Lower leg skin (tissue), 4 donors: Measurements from ENCODE around the gene PDGFD. TPM values are rescaled to one million over a fixed set of nuclear protein-coding genes. Genes with fewer than 3 reads are reported as not detected.

Experiments used
- DNase-seq, 2 donors: peaks; one replicate each; pipeline ENCODE4 v3.0.0-alpha.2; 2019; ENCODE audit warnings: low spot score in 2 of 2
- H3K4me3 ChIP-seq: fragments of 200-600 bp; sonication (generic); 2 replicates; pipeline ENCODE4 v1.5.1; 2017; ENCODE audit warnings: mild to moderate bottlenecking, low read depth; ENCODE audit not compliant: poor library complexity, severe bottlenecking
- POLR2A ChIP-seq, 2 donors: fragments of 450-650 bp; IDR thresholded peaks; one replicate each; pipeline ENCODE4 v1.6.1; 2016 to 2017; ENCODE audit warnings: antibody characterized with exemption in 2 of 2, mild to moderate bottlenecking in 1 of 2, moderate library complexity in 1 of 2
- WGBS, 2 donors: methylation state at CpG; one replicate each; pipeline ENCODE4 v1.1.5; 2018; 5-methylcytosine and 5-hydroxymethylcytosine counted together
- intact Hi-C: fragments of 100-400 bp; cut with DNase I; formaldehyde crosslinking; loops from one replicate; pipeline ENCODE4 v1.15.0; 2023; ENCODE audit warnings: low total_unique reads
- total RNA-seq, 4 donors: library from RNA; depleted of rRNA; stranded (reverse); fragments of >200 nt; gene quantifications; one replicate each; pipeline ENCODE4 v1.1.0, GENCODE V29; 2016
- TF ChIP-seq, protein P1 (sequence below), 3 donors: fragments of 450-650 bp; IDR thresholded peaks; one replicate each; pipeline ENCODE4 v1.5.1; 2016; ENCODE audit warnings: antibody characterized with exemption in 3 of 3, mild to moderate bottlenecking in 3 of 3, moderate library complexity in 2 of 3

Gene PDGFD
- total RNA-seq, 4 donors from 2014 or later: 6.8 to 15.1 (median 10.5) TPM

DNA sequence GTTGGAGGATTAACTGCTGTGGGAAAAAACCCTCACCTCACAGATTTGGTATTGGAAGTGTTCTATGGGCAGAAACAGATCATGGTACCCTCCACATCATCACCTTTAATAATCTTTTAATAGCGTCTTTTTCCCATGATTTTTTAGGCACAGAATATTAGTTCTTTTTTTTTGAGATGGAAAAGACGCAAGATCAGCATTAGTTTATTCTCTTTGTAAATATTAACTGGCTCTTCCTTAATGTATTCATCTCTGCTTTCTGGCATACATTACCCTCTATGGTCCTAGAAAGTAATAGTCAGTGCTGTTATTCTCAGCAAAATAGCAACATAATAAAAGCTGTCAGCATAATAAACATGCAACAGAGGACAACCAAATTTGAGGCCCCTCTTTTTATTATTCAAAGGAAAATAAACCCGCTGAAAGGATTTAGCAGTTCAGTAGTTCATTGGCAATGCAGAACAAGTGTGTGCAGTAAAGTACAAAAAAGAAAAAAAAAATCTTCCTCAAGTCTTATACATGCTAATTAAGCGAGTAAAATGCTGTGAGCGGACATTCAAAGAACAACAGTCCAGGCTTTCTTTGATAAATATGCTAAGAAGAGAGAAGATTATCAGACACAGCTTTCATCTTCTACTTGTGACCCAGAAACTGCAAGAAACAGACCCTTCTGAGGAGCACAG, 165.0 kb downstream of the PDGFD start:
- DNase-seq: no peak
- intact Hi-C loops: no loop called here
- WGBS, 2 donors: 96% methylated on average over 5 of the region's 5 CpGs
- TF ChIP-seq, protein P1, sequence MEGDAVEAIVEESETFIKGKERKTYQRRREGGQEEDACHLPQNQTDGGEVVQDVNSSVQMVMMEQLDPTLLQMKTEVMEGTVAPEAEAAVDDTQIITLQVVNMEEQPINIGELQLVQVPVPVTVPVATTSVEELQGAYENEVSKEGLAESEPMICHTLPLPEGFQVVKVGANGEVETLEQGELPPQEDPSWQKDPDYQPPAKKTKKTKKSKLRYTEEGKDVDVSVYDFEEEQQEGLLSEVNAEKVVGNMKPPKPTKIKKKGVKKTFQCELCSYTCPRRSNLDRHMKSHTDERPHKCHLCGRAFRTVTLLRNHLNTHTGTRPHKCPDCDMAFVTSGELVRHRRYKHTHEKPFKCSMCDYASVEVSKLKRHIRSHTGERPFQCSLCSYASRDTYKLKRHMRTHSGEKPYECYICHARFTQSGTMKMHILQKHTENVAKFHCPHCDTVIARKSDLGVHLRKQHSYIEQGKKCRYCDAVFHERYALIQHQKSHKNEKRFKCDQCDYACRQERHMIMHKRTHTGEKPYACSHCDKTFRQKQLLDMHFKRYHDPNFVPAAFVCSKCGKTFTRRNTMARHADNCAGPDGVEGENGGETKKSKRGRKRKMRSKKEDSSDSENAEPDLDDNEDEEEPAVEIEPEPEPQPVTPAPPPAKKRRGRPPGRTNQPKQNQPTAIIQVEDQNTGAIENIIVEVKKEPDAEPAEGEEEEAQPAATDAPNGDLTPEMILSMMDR (IDR thresholded peaks at IDR 0.05): no peak
- TF ChIP-seq POLR2A (IDR thresholded peaks at IDR 0.05): no peak
- no peak overlapping the region for H3K4me3 ChIP-seq

DNA sequence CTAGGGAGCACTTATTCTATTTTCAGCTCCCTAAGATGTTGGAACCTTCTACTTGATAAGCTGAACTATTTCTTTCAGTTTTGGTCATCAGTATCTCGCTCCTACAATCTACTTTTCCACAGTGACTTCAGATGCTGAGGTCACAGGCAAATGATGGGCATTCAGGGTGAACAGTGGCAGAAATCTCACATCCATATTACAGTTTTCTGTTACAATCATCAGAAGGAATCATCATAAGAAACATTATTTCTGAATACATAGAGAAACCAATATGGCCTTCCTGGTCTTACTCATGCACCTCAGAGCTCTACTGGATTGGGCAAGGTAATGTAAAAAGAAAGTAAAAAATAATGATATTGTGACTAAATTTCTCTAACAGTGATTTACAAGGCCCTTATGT, 166.9 kb downstream of the PDGFD start:
- intact Hi-C loops: no loop called here

DNA sequence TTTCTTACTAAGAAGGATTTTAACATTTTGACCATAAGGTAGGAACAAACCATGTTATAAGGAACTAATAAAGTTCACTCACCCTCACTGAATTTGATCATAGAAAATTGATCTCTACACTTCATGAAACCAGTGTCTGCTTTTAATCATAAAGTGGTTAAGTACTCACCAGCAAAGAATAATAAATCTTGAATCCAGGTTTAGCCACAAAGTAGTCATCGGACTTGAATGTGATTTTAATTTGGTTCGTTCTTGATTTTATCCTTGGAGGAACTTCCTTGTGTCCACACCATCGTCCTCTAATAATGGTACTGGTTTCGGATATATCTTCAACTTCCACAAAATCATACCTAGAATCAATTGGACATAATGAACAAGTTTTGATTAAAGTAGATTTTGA, 168.1 kb downstream of the PDGFD start:
- no peak overlapping the region for H3K4me3 ChIP-seq
- intact Hi-C loops: no loop called here
- 74 to 82% methylated on average over 4 of the region's 4 CpGs for WGBS, 2 donors
- no peak for TF ChIP-seq POLR2A (IDR thresholded peaks at IDR 0.05)
- TF ChIP-seq, protein P1 (IDR thresholded peaks at IDR 0.05): no peak
- no peak for DNase-seq

More for the DNA sequence above, 166.9 kb downstream of the PDGFD start:
- no peak overlapping the region for H3K4me3 ChIP-seq
- no peak for DNase-seq
- TF ChIP-seq, protein P1 (IDR thresholded peaks at IDR 0.05): no peak
- no peak for TF ChIP-seq POLR2A (IDR thresholded peaks at IDR 0.05)
- WGBS, 2 donors: 100% methylated on average over 1 of the region's 1 CpG

DNA sequence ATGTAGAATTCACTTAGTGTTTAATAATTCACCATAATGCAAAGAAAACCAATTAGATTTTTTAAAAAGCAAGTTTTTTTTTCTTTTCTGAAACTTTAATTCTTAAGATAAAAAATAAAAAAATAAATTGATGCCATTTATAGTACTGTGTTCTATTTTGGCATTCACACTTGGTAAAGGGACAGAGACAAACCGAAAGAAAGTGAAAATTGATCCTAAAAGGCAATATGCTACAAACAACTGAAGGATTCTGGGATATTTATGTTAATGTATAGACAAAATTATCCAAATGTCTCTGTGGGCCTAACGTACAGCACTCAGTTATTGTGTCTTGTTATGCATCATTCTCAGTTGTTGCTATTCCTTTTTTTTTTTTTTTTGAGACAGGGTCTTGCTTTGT, 169.4 kb downstream of the PDGFD start:
- DNase-seq: no peak
- intact Hi-C loops: no loop called here
- no peak overlapping the region for H3K4me3 ChIP-seq
- TF ChIP-seq POLR2A (IDR thresholded peaks at IDR 0.05): no peak
- TF ChIP-seq, protein P1 (IDR thresholded peaks at IDR 0.05): no peak
- 66 to 72% methylated on average over 2 of the region's 2 CpGs for WGBS, 2 donors

DNA sequence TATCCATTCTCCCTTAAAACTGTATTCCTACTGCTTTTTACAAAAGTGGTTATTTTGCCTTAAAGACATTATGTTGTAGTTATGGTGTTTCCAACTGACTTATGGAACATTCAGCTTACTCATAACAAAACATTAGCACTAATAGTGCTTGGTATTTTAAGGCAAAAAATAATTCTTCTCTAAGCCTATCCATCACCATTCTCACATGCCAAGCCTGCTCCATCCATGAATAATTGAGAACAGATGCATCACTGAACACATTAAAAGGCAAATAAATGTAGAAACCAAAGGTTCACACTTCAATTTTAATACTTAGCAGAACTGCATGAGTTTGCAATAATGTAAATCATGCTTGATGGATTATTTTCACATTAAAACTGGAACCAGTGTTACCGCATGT, 169.9 kb downstream of the PDGFD start:
- H3K4me3 ChIP-seq: no peak overlapping the region
- TF ChIP-seq POLR2A (IDR thresholded peaks at IDR 0.05): no peak
- TF ChIP-seq, protein P1 (IDR thresholded peaks at IDR 0.05): no peak

DNA sequence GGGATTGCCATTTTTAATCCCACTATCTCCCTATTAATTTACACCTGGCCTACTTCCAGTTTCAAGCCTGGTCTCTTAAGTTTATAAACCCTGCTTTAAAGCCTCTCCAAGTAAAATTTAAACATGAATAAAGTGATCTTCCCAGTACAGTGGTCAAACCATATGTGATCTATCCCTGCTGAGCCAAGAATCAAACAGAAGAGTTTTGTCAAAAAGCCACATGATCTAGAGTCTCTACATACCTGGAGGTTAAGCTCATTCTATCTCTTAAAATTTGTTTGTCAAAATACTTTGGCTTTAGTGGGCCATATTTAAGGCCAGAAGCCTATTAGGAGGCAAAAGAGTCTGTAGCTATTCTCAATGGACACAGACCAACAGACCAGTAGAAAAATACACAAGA, 170.4 kb downstream of the PDGFD start:
- TF ChIP-seq, protein P1 (IDR thresholded peaks at IDR 0.05): no peak
- no peak for TF ChIP-seq POLR2A (IDR thresholded peaks at IDR 0.05)
- H3K4me3 ChIP-seq: no peak overlapping the region
- DNase-seq: no peak
- intact Hi-C loops: no loop called here

More for the DNA sequence above, 169.9 kb downstream of the PDGFD start:
- 53 to 73% methylated on average over 1 of the region's 1 CpG for WGBS, 2 donors
- DNase-seq: no peak
- intact Hi-C loops: no loop called here
